ENCODE results near the gene OR2M5.

GRCh38 chr1:248114890-248115289 is 30.1 kb upstream of the OR2M5 start:
- TF ChIP-seq CTCF (IDR thresholded peaks at IDR 0.05), result no peak
- TF ChIP-seq POLR2A (IDR thresholded peaks at IDR 0.05), result no peak
